Fibroblast of mammary gland (primary cell): ENCODE data around the gene CES2.

Experiments
- DNase-seq: peaks from one replicate; pipeline ENCODE4 v3.0.0-alpha.2; 2010; ENCODE audit warnings: low read depth
- H3K4me3 ChIP-seq: 2 replicates; pipeline ENCODE4 v1.5.1; 2011; ENCODE audit warnings: low read depth, mild to moderate bottlenecking, low read length, moderate library complexity; ENCODE audit not compliant: control insufficient read depth
- TF ChIP-seq, protein P1 (sequence below): conservative IDR thresholded peaks from 2 replicates; pipeline ENCODE4 v1.5.1; 2011; ENCODE audit warnings: low read depth, low read length, inconsistent platforms; ENCODE audit not compliant: control insufficient read depth, insufficient read depth

Gene CES2

DNA sequence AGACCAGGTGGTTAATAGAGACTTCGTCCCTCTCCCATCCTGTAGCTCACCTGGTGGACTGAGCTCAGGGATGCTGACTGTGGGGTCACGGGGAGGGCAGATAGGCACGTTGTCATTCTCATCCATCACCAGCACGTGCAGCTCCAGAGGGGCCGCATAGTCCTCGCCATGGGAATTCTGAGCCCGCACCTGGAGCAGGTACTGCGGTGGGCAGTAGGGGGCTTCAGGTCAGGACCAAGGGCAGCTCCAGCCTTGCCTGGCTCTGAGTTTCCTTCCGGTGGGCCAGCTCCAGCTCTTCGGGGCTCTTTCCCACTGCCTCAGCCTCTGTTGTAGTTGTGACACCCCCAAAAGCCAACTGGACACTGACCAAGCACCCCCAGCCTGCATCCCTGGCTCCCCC, 22.2 kb upstream of the CES2 start:
- TF ChIP-seq, protein P1, sequence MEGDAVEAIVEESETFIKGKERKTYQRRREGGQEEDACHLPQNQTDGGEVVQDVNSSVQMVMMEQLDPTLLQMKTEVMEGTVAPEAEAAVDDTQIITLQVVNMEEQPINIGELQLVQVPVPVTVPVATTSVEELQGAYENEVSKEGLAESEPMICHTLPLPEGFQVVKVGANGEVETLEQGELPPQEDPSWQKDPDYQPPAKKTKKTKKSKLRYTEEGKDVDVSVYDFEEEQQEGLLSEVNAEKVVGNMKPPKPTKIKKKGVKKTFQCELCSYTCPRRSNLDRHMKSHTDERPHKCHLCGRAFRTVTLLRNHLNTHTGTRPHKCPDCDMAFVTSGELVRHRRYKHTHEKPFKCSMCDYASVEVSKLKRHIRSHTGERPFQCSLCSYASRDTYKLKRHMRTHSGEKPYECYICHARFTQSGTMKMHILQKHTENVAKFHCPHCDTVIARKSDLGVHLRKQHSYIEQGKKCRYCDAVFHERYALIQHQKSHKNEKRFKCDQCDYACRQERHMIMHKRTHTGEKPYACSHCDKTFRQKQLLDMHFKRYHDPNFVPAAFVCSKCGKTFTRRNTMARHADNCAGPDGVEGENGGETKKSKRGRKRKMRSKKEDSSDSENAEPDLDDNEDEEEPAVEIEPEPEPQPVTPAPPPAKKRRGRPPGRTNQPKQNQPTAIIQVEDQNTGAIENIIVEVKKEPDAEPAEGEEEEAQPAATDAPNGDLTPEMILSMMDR: no peak
- no peak for DNase-seq
- H3K4me3 ChIP-seq: no peak overlapping the region

DNA sequence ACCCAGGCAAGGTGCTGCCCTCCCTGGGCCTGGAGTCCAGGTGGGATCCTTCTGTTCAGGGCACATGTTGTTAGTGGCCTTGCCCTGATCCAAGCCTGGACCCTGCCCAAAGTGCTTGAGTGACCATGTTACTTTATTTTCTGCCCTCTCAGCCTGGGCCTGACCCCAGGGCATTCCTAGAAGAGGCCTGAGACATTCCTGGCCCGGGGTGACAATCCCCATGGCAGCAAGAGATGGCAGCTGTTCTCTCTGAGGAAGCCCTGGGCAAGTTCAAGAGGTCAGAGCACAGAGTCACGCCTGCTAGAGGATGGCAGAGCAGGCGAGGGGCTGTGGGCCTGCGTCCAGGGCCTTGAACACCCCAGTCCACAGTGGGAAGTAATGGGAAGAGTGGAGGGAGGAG, 21.6 kb upstream of the CES2 start:
- H3K4me3 ChIP-seq: no peak overlapping the region
- TF ChIP-seq, protein P1: no peak
- no peak for DNase-seq

DNA sequence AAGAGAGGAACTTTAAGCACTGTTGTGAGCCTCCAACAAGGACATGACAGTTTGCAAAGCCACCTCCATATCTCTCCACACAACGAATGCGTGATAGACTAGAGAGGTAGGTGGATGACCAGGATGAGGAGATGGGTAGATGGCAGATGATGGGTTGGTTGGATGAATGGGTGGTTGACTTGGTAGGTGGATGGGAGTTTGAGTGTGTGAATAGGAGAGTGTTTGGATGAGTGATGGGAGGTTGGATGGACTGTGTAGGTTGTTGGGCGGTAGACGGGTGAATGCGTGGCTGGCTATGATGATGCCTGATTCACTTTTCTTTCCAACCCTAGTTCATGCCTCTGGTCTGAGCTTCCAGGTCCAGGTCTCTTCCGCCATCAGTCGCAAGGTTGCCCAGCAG, 20.8 kb upstream of the CES2 start:
- no peak overlapping the region for H3K4me3 ChIP-seq
- TF ChIP-seq, protein P1: no peak

DNA sequence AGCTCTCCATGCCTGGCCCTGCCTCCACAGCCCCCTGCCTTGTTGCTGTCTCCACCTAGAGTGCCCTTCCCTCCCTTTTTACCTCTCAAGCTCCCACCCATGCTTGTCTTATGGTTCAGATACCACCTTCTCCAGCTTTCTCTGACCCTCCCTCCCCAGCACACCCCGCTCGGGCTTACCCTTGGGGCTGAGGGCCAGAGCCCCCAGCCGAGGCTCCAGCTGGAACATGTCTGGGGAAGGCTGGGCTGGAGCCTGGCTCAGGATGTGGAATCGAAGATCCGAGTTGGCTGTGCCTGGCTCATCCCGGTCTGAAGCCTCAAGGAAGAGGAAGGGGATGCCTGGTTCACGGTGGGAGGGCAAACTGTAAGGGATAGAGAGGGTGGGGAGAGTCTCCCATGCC, 20.3 kb upstream of the CES2 start:
- no peak for DNase-seq
- no peak overlapping the region for H3K4me3 ChIP-seq
- TF ChIP-seq, protein P1: no peak

More for the DNA sequence above, 20.8 kb upstream of the CES2 start:
- DNase-seq: no peak

DNA sequence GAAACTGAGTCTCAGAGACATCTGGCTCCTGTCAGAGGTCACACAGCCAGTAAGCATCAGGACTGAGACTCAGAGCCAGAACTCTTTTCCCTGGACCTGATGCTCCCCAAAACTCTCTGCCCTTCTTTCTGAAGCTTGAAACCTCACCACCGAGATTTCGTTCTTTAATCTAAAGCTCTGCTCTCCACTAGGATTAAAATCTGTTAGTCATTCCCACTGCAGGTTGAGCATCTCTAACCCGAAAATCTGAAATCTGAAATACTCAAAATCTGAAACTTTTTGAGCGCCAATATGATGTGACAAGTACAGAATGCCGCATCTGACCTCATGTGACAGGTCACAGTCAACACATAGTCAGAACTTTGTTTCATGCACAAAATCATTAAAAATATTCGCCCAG, 18.8 kb upstream of the CES2 start:
- DNase-seq: no peak
- no peak overlapping the region for H3K4me3 ChIP-seq
- TF ChIP-seq, protein P1: no peak

DNA sequence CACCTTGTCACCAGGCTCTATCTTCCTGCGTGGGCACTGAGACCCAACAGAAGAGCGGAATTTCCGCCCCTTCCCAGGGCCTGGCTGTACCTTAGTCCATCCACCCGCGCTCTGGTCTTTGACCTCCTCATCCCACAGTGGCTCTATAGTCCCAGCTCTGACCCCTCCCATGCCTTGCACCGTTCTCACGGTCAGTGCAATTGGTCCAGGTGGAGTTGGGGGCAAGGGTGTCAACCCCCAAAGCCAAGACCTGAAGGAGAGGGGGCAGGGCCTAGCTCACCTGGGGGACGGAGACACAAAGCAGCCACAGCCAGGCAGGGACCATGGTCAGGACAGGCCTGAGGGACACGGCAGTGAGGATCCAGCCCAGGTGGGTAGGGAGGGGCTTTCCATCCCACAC, 17.6 kb upstream of the CES2 start:
- H3K4me3 ChIP-seq: no peak overlapping the region
- no peak for DNase-seq
- TF ChIP-seq, protein P1: no peak

DNA sequence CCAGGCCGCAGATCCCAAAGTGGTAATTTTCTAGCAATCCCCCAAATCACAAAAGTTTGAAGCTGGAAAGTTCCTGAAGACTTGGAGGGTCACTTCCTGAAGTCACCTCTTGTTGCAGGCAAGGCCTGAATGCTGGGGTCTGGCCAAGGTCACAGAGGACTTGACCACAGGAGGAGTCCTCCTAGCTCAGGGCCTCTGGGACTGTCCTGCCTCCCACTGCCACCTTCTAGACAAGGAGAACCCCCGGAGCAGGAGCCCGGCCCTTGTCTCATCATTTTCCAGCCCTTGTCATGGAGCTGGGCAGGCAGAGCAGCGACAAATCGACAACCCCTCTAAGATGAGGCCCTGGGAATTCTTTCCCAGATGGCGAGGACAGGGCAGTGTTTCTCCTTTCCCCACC, 17.0 kb upstream of the CES2 start:
- TF ChIP-seq, protein P1: no peak
- H3K4me3 ChIP-seq: no peak overlapping the region
- DNase-seq: no peak
